ENCODE results near the gene KRT39. TPM values are rescaled to one million over a fixed set of nuclear protein-coding genes. Genes with fewer than 3 reads are reported as not detected.

Gene KRT39
- total and polyA plus RNA-seq, 2 of the 8 experiments (the other 6 are each of a cell fraction or from before 2014, with no cell fraction given) = not detected

- Histone ChIP-seq H3K27me3 (replicated peaks in 1 of 4; ENCODE audit: control insufficient read depth in 3 of 4, extremely low read depth in 1 of 4, insufficient read depth in 3 of 4, low read length in 3 of 4) (peaks cover 0 to 1% (median 0%) of the 10 kb centered on the region in 4 experiments; a peak in 1 of 7 replicates), H4K5ac (ENCODE audit: insufficient read length, low read depth, low read length) (no peak overlapping the region), H3K4me1 (replicated peaks in 1 of 4; ENCODE audit: control insufficient read depth in 3 of 4, insufficient read depth in 4 of 4, low read length in 3 of 4) (no peaks in the 10 kb centered on the region), H3K23ac (ENCODE audit: insufficient read length) (no peak overlapping the region), H2BK20ac (ENCODE audit: low read length) (no peak overlapping the region), H2BK120ac (replicated peaks; ENCODE audit: low read depth, low read length) (no peak overlapping the region), H4K91ac (replicated peaks; ENCODE audit: insufficient read length, low read length) (no peak overlapping the region), H3K9me3 (ENCODE audit: insufficient read depth in 2 of 2, low read depth in 1 of 2, low read length in 1 of 2) (no peaks in the 10 kb centered on the region; a peak in 1 of 4 replicates), H3K79me2 (ENCODE audit: control insufficient read depth in 1 of 2, insufficient read depth in 2 of 2, low read length in 2 of 2) (no peaks in the 10 kb centered on the region), H3K4me3 (ENCODE audit: extremely low read depth in 1 of 4, insufficient read depth in 2 of 4, low read depth in 3 of 4, low read length in 4 of 4) (no peak overlapping the region), H3K4me2 (ENCODE audit: insufficient read depth in 1 of 2, low read depth in 2 of 2, low read length in 2 of 2) (no peak overlapping the region), H4K8ac (ENCODE audit: extremely low read depth, insufficient read depth, low read length) (no peak overlapping the region), H2AK5ac (ENCODE audit: low read depth, low read length) (no peak overlapping the region), H3K23me2 (ENCODE audit: low read depth, low read length) (no peaks in the 10 kb centered on the region), H2BK5ac (ENCODE audit: low read depth, low read length) (no peak overlapping the region), H4K20me1 (replicated peaks in 1 of 2; ENCODE audit: control insufficient read depth in 1 of 2, insufficient read depth in 2 of 2, low read length in 2 of 2) (no peaks in the 10 kb centered on the region), H3K27ac (ENCODE audit: low read depth, low read length) (no peak overlapping the region), H3K56ac (replicated peaks; ENCODE audit: insufficient read length, low read depth, low read length) (no peak overlapping the region), H3K36me3 (ENCODE audit: control insufficient read depth in 2 of 4, insufficient read depth in 4 of 4, low read length in 3 of 4) (no peaks in the 10 kb centered on the region), H2AFZ (ENCODE audit: low read length) (no peak overlapping the region), H3K18ac (ENCODE audit: extremely low read depth, low read length) (no peak overlapping the region), H2BK12ac (ENCODE audit: low read depth, low read length) (no peak overlapping the region), H3K9ac (replicated peaks in 1 of 4; ENCODE audit: extremely low read depth in 1 of 4, low read depth in 3 of 4, low read length in 3 of 4) (no peak overlapping the region), H2BK15ac (ENCODE audit: low read length) (no peak overlapping the region), H3K79me1 (ENCODE audit: low read depth, low read length) (no peaks in the 10 kb centered on the region), H3K14ac (ENCODE audit: insufficient read length) (no peak overlapping the region), H3K4ac (replicated peaks; ENCODE audit: insufficient read length, low read depth, low read length) (no peak overlapping the region)
- WGBS, 2 experiments (ENCODE audit: extremely low coverage in 1 of 2, insufficient coverage in 1 of 2, insufficient read length in 1 of 2, insufficient replicate concordance in 2 of 2, low coverage in 1 of 2, low lambda C conversion rate in 2 of 2, missing lambda C conversion rate in 1 of 2) = 89% methylated on average over 8 of the region's 8 CpGs; no CpG with 5 or more reads in 1 of the 2 experiments
- ChIA-PET POLR2A (ENCODE audit: partially characterized antibody) (interaction anchor here (0.9 kb wide), 1 partner anchor 11 kb away, joined by 4 read pairs; no protein-coding TSS in a partner anchor), CTCF (ENCODE audit: partially characterized antibody) (interaction anchor here (2.7 kb wide), 1 partner anchor 24 kb away, joined by 5 read pairs; no protein-coding TSS in a partner anchor)
- FAIRE-seq = no peak
- TF ChIP-seq SIX5 (IDR thresholded peaks at IDR 0.05; ENCODE audit: low read depth, low read length) (no peak), SP4 (IDR thresholded peaks at IDR 0.05; ENCODE audit: low read length) (no peak), KDM5A (IDR thresholded peaks at IDR 0.05; ENCODE audit: low read length) (no peak), CHD2 (IDR thresholded peaks at IDR 0.05; ENCODE audit: low read length) (no peak)
- DNase-seq (ENCODE audit: low read depth in 1 of 2, low spot score in 2 of 2) = no peak
These were observed 20.2 kb upstream of the KRT39 start for GRCh38 chr17:40986920-40987319.
